Kidney epithelial cell (primary cell): Measurements from ENCODE around the gene CPLX1. TPM values are rescaled to one million over a fixed set of nuclear protein-coding genes. Genes with fewer than 3 reads are reported as not detected.

Experiments used
- DNase-seq: peaks from one replicate; pipeline ENCODE4 v3.0.0-alpha.2; 2010; ENCODE audit warnings: low read depth
- H3K27me3 ChIP-seq: 2 replicates; pipeline ENCODE4 v1.6.0; 2011; ENCODE audit warnings: low read length; ENCODE audit not compliant: control insufficient read depth, insufficient read depth
- H3K36me3 ChIP-seq: 2 replicates; pipeline ENCODE4 v1.5.1; 2011; ENCODE audit warnings: low read length; ENCODE audit not compliant: control insufficient read depth, insufficient read depth
- H3K4me3 ChIP-seq: 2 replicates; pipeline ENCODE4 v1.5.1; 2011; ENCODE audit warnings: low read depth, mild to moderate bottlenecking, control low read depth, low read length
- CTCF ChIP-seq: IDR thresholded peaks from 2 replicates; pipeline ENCODE4 v1.5.1; 2011; ENCODE audit warnings: mild to moderate bottlenecking, moderate library complexity, low read length, control low read depth, inconsistent platforms; ENCODE audit not compliant: insufficient read depth, poor library complexity, severe bottlenecking
- total RNA-seq: library from RNA; depleted of rRNA; stranded (reverse); fragments of >200 nt; gene quantifications from 2 replicates; pipeline ENCODE4 v1.2.3, GENCODE V29; 2015

Gene CPLX1
- total RNA-seq, 1 donor from 2014 or later, result 0.17 TPM

- Histone ChIP-seq H3K36me3 (no peaks in the 10 kb centered on the region), H3K4me3 (no peak overlapping the region), H3K27me3 (peaks cover 76% of the 10 kb centered on the region)
- no peak for TF ChIP-seq CTCF
- no peak for DNase-seq
Observed at GRCh38 chr4:821631-822030, 4.3 kb downstream of the CPLX1 start.

DNA sequence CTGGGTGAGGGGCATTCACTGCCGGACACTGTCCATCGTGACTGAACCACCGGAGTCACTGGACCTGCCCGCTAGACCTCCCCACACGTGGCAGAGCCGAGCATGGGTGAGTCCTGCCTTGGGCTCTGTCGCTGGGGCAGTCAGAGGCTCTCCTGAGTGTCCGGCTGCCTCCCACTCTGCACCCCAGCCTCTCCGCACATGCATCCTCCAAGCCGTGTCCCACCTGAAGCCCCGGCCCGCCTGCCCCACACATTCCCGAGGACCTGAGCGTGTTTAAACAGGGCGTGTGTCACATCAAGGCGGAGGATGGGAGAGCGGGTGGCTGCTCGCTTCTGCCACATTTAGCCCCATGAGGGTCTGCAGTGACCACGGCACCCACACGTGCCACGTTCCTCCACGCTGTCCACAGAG is 4.7 kb downstream of the CPLX1 start:
- DNase-seq, result no peak
- H3K36me3 ChIP-seq, result no peaks in the 10 kb centered on the region
- no peak overlapping the region for H3K4me3 ChIP-seq
- no peak for TF ChIP-seq CTCF
- H3K27me3 ChIP-seq, result peaks cover 74% of the 10 kb centered on the region

DNA sequence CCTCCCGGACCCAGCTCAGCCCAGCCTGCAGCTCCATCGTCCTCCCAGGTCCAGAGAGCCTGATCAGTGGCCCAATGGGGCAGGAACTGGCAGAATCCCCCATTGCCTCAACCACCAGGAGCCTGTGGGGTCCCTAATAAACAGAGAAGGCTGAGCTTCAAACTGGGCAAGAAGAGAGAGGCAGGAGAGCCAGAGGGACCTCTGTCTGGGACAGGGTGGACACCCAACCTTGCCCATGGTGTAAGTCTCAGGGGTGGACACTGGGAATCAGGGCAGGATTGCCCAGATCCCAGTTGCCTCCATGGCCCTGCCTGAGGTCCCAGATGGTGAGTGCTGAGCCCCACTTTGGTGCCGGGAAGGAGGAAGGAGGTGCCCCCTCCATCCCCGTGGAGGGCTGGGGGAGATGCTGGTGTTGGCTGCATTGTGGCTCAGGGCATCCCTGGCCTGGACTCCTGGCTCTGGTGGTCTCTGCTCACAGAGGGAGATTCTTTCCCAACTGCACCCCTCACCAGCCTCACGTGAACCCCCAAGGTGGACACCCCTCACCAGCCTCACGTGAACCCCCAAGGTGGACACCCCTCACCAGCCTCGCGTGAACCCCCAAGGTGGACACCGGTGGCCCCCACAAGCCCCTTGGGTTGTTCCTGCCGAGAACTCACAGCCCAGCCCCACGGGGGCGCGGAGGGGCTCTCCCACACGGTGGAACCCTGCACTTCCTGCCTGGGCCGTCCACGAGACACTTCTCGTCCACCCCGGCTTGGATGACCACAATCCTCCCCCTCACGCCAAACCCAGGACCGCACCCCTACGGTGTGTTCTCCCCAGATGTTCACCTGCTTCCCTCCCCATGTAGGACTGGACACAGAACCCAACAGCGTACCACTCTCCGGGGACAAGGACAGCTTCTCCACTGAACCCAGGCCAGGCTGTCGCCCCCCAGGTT is 5.4 kb downstream of the CPLX1 start:
- DNase-seq, result no peak
- peaks cover 72% of the 10 kb centered on the region for H3K27me3 ChIP-seq
- TF ChIP-seq CTCF, result no peak
- H3K36me3 ChIP-seq, result no peaks in the 10 kb centered on the region
- H3K4me3 ChIP-seq, result no peak overlapping the region

- TF ChIP-seq CTCF, result no peak
- Histone ChIP-seq H3K27me3 (peaks cover 64% of the 10 kb centered on the region), H3K4me3 (no peak overlapping the region), H3K36me3 (no peaks in the 10 kb centered on the region)
- DNase-seq, result no peak
Observed at GRCh38 chr4:819401-820229, 6.3 kb downstream of the CPLX1 start.

GRCh38 chr4:818106-818921 is 7.6 kb downstream of the CPLX1 start:
- Histone ChIP-seq H3K4me3 (no peak overlapping the region), H3K27me3 (peaks cover 61% of the 10 kb centered on the region), H3K36me3 (no peaks in the 10 kb centered on the region)
- no peak for DNase-seq
- TF ChIP-seq CTCF, result no peak
